HG02943 (cell line): ENCODE results near the gene PRSS27.

Source experiments
- ATAC-seq: cut with Tn5 transposase; IDR thresholded peaks from one replicate; pipeline ENCODE4 v1.9.1; 2021; ENCODE audit warnings: mild to moderate bottlenecking, low read depth, moderate library complexity; ENCODE audit not compliant: unreplicated experiment

Gene PRSS27

DNA sequence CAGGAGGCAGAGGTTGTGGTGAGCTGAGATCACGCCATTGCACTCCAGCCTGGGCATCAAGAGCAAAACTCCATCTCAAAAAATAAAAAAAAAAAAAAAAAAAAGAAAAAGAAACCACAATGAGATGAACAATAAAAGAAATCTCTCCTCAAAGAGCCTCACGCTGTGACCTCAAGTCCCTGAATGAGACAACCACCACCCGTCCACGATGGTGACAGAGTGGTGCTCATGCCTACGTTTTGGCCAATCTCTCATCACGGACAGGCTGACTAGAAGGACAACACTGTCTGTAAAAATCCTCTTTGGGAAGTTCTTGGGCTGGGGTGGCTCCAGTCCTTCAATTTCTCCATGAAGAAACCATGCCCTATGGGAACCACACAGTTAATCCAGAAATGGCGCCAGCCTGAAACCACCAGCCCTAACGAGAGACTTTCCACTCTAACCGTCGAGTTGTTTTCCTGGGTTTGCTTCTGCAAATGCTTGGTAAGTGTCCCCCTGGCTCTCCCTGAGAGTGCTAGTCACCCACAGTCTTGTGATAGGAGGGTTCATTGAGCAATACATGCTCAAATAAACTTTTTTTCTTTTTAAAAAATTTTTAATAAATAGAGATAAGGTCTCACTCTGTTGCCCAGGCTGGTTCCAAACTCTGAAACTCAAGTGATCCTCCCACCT, 15.0 kb upstream of the PRSS27 start:
- ATAC-seq = no peak

- no peak for ATAC-seq
Measured at GRCh38 chr16:2728034-2728433, 8.0 kb upstream of the PRSS27 start.

- no peak for ATAC-seq
Measured at GRCh38 chr16:2726923-2727322, 6.9 kb upstream of the PRSS27 start.

DNA sequence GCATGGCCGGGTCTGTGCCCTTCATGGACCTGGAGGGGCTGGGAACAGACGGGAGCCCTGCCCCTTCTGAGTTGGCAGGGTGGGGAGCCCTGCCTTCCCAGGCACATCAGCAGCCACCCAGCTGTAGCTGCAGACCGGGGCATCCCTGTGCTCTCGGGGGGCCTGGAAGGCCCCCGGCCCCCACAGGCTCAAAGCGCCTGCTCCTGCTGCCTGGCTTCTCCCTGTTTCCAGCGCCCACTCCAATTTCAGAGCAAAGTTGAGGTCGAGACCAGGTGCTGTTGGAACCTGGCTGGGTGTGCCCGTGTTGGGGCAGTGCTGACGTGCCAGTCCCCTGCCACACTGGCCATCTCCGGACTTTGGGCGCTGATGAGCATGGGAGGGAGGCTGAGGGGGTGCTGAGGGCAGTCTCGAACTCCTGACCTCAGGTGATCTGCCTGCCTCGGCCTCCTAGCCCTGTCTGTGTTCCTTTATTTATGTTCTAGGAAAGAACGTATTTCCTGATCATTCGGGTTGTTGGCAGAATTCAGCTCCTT, 4.9 kb upstream of the PRSS27 start:
- ATAC-seq = no peak

- ATAC-seq = no peak
Measured at GRCh38 chr16:2724088-2724676, 4.2 kb upstream of the PRSS27 start.

DNA sequence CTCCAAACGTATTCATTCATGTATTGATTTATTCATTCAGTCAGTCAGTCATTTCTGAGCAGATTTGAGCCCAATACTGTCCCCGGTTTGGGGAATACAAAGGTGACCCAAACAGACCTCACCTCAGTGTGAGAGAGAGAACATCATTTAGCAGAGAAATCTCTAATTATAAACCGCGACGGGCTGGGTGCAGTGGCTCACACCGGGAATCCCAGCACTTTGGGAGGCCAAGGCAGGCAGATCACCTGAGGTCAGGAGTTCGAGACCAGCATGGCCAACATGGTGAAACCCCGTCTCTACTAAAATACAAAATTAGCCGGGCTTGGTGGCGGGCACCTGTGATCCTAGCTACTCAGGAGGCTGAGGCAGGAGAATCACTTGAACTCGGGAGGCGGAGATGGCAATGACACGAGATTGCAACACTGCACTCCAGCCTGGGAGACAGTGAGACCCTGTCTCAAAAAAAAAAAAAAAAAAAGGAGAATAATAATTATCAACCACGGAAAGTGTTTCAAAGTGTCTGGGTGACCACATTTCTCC, 1.7 kb upstream of the PRSS27 start:
- peak; percentile 7 for ATAC-seq

DNA sequence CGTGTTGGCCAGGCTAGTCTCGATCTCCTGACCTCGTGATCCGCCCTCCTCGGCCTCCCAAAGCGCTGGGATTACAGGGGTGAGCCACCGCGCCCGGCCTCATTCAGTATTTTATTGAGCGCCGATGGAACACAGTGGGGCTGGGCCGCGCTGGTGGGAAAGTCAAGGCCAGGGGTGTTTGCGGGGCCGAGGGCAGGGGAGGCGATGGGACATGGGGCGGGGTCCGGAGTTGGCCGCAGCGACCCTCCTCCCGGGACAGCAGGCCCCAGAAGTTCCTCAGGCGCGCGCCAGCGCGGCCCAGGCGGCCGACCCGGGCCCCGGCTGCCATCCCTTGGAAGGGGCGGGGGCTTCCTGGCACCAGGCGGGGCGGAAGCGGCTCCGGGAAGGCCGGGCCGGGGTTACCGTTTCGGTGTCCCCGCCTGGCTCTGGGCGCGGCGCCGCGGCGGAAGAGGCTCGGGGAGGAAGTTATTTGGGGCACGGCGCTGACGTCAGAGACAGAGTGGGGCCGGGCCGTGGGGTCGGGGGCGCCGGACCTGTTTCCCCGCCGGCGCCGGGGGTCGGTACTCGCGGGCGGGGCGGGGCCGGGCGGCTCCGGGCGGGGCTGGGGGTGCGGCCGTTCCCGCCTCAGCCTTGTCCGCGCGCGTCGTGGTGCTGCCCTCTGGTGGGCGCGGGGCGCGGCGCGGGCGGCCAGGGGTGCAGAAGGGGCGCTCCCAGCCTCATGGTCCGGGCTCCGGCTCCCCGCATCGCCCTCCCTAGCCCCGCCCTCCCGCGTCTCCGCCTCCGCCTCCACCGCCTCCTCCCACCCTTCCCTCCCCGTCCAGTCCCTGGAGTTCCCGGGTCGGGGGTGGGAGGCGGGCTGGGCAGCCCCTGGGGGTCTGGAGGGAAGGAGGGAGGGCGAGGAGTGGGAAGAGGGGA, 952 bp upstream of the PRSS27 start:
- ATAC-seq = peak; percentile 65

- no peak for ATAC-seq
Measured at GRCh38 chr16:2719328-2720063, 528 bp downstream of the PRSS27 start.

DNA sequence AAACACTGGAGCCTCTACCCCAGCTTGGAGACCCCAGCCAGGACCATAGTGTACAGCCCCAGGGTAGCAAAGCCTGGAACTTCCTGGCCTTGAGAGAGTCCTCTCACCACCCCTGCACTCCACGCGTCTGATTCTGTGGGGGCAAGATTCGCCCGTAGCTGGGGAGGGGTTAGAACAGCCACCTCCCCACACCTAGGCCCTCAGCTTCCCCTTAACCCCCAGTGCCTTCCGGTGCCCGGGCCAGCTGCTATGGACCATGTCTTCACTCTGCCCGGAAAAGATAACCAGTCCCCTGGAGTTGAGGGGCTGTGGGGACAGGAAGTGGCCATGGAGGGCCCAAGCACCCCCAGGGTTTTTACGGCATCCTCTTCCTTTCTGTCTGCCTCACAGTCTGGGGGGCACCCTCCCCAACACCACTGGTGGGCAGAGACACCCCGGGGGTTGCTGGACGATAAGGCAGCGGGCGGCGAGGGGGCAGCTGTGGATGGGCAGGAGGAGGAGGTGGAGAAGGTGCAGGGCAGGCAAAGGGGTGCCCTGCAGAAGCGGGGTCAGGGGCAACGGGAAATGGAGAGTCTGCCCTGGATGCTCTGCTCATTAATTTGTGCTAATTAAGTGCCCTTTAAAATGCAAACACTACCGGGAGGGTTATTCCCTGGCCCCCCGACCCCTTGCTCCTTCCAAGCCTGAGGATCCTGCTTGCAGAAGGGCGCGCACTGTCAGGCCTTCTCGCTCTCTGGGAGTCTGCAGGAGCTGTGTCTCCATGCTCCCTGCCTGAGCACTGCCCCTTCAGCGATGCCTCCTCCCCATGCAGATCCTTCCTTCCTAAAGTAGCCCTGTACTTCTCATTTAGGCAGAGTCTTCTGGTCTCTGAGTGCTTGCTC, 2.4 kb downstream of the PRSS27 start:
- no peak for ATAC-seq

DNA sequence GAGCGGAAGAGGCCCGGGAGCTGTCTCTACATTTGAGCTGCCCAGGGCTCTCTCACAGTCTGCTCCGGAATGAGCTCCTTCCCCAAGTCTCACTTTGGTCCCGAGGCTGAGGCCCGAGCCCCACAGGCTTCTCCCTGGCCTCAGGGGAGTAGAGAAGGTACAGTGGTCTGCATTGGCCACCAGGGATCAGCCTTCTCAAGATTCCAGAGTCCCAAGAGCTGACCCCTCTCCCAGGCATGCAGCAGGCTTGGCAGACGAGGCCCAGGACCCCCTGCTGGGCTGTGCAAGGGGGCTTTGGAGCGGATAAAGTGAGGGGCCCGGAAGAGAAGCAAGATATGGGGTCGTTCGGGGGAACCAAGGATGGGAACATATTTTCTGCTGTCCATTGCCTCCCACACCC, 3.1 kb downstream of the PRSS27 start:
- ATAC-seq = no peak

DNA sequence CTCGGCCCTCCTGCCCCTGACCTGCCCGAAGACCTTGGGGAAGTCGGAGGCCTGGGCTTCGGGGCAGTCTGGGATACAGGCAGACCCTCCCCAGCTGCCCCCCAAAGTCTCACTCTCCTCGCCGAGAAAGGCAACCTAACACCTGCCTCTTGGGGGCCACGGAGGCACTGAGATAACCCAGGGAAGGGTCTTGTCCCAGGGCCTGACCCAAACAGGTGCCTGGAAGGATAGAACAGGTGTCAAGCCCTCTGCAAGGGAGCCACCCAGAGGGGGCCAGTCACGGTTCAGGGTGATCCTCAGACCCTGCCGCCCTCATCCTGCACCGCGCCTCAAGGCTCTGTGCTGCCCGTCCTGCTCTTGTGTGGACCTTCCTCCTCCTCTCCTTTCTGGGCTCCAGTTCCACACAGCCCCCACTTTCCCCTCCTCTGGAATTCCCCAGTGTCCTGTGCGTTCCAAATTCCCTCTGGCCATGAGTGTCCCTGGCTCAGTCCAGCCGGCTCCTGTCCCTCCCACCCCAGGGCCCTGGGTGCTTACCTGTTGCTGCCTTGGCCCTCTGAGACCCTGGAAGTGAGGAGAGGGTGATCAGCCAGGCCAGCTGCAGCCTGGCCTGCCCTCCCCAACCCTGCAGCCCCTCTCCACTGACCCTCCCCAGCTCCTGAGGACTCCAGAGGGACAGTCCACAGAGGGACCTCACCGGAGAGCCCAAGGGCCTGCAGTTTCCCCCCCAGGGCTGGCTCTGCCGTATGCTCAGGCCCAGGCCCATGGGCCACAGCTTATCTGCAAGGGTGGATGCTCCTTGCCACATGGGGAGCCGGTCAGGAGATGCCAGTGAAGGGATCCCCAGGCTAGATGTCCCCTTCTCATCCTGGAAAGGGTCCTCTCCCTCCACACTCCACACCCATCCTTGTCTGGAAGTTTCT, 3.8 kb downstream of the PRSS27 start:
- no peak for ATAC-seq

- ATAC-seq = no peak
Measured at GRCh38 chr16:2715519-2715918, 4.5 kb downstream of the PRSS27 start.

- no peak for ATAC-seq
Measured at GRCh38 chr16:2715064-2715463, 5.0 kb downstream of the PRSS27 start.

DNA sequence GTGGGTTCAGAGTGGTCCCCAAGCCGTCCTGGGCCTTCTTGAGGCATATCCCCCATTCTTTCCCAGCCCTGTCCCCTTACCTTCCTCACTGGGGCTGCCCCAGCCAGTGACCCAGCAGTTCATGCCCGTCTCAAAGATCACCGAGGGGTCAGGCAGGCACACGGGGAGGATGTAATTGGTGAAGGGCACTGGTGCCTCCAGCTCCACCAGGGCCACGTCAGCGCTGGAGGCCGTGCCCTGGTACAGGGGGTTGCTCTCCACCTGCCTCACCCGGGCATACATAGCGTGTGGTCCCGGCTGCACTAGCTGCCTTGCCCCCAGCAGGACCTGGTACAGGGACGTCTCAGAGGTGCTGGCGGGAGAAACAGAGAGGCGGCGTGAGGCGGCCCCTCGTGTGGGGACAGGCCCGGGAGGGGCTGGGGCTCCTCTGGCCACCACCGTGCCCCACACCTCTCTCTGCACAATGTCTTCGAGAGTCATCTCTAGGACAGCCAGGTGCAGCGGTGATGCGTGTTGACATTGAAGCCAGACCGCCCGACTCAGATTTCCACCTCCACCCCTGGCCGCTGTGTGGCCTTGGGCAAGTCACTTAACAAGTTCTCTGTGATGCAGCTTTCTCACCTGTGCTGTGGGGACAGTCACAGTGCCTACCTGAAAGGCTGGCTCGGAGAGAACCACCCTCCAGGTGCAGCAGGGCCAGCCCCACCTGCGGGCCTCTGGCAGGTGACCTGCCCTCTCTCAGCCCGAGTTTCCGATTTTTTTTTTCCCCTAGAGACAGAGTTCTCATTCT, 5.8 kb downstream of the PRSS27 start:
- ATAC-seq = no peak

- no peak for ATAC-seq
Measured at GRCh38 chr16:2713523-2713922, 6.5 kb downstream of the PRSS27 start.

- no peak for ATAC-seq
Measured at GRCh38 chr16:2712546-2712945, 7.5 kb downstream of the PRSS27 start.

DNA sequence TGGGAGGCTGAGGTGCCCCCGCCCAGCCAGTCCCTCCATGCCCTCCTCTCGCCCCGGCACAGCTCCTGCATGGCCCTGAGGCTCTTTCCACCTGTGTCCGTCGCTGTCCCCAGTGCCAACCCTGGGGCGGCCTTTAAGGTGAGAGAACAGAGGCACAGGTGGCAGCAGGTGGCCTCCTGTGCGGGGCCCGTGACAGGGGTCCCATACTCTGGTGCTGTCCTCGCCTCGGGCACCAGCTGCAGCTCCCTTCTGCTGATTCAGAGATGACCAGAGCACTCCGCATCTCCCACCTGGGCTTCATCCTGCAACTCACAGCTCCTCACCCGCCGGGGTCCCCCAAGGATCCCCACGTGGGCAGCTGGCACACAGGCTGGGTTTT, 8.0 kb downstream of the PRSS27 start:
- ATAC-seq = no peak
